Endothelial cell of umbilical vein (primary cell): ENCODE results near the gene LTBP2. TPM values are rescaled to one million over a fixed set of nuclear protein-coding genes. Genes with fewer than 3 reads are reported as not detected.

Experiments
- BruUV-seq: library from RNA; stranded (reverse); fragments of 400-500 nt; replicated peaks from 2 replicates; lab custom pipeline; 2021; lab: Mats Ljungman, UMichigan
- CTCF ChIA-PET: fragments of 300-600, 350-600 bp; sonication (Branson Sonifier 250); formaldehyde crosslinking; loops from one replicate; lab custom pipeline; 2021; ENCODE audit warnings: antibody characterized with exemption, inconsistent platforms; lab: Charles Lee
- POLR2A ChIA-PET: fragments of 300-600, 350-600 bp; sonication (Branson Sonifier 250); formaldehyde crosslinking; loops from one replicate; lab custom pipeline; 2021; ENCODE audit warnings: antibody characterized with exemption, inconsistent platforms; lab: Charles Lee
- DNase-seq: peaks from one replicate; pipeline ENCODE4 v3.0.0-alpha.2; 2011; ENCODE audit warnings: low read depth, low spot score
- FAIRE-seq: peaks from 2 replicates; lab custom pipeline; 2011; peaks lifted over from hg19 to GRCh38; lab: Jason Lieb, UNC
- H2AFZ ChIP-seq: 2 replicates; pipeline ENCODE4 v1.6.0; 2012; ENCODE audit warnings: low read depth, low read length, control low read depth, inconsistent platforms
- H3K27ac ChIP-seq: 2 replicates; pipeline ENCODE4 v1.5.1; 2011; ENCODE audit warnings: low read depth, mild to moderate bottlenecking, control low read depth, low read length, moderate library complexity; ENCODE audit not compliant: insufficient read depth
- H3K27me3 ChIP-seq, 2 experiments: 2 replicates each; pipeline versions ENCODE4 v1.6.0 to v1.6.1; 2011; ENCODE audit warnings: low read length in 2 of 2, mixed read lengths in 1 of 2; ENCODE audit not compliant: control insufficient read depth in 2 of 2, insufficient read depth in 2 of 2
- H3K36me3 ChIP-seq, 2 experiments: 2 replicates in 1 of 2; 3 replicates in 1 of 2; pipeline ENCODE4 v1.5.1; 2011; ENCODE audit warnings: low read length in 2 of 2, mild to moderate bottlenecking in 1 of 2, moderate library complexity in 1 of 2; ENCODE audit not compliant: control insufficient read depth in 2 of 2, insufficient read depth in 2 of 2; ENCODE audit errors: extremely low read depth in 1 of 2
- H3K4me1 ChIP-seq: 3 replicates; pipeline ENCODE4 v1.5.1; 2011; ENCODE audit warnings: mild to moderate bottlenecking, low read length; ENCODE audit not compliant: control insufficient read depth, insufficient read depth; ENCODE audit errors: extremely low read depth
- H3K4me2 ChIP-seq: 2 replicates; pipeline ENCODE4 v1.6.1; 2011; ENCODE audit warnings: low read length, control low read depth, mixed read lengths; ENCODE audit not compliant: insufficient read depth
- H3K4me3 ChIP-seq, 3 experiments: fragments of 200-600 bp in 1 of 3; sonication (generic), shearing (Covaris generic) in 1 of 3; replicated peaks in 1 of 3; 2 replicates each; pipeline ENCODE4 v1.5.1; 2011 to 2016; ENCODE audit warnings: control low read depth in 3 of 3, low read length in 3 of 3, mild to moderate bottlenecking in 2 of 3, inconsistent platforms in 1 of 3, low read depth in 1 of 3, moderate library complexity in 1 of 3; ENCODE audit not compliant: insufficient read depth in 1 of 3
- H3K79me2 ChIP-seq: 2 replicates; pipeline ENCODE4 v1.6.0; 2012; ENCODE audit warnings: low read length, inconsistent platforms; ENCODE audit not compliant: control insufficient read depth, insufficient read depth
- H3K9ac ChIP-seq: replicated peaks from 2 replicates; pipeline ENCODE3; 2011; ENCODE audit warnings: low read length, control low read depth; ENCODE audit not compliant: insufficient read depth; ENCODE audit errors: extremely low read depth
- H3K9me1 ChIP-seq: replicated peaks from 3 replicates; pipeline ENCODE4 v1.6.0; 2011; ENCODE audit warnings: mild to moderate bottlenecking, low read length; ENCODE audit not compliant: control insufficient read depth, insufficient read depth; ENCODE audit errors: extremely low read depth
- H3K9me3 ChIP-seq: replicated peaks from 2 replicates; pipeline ENCODE4 v1.5.1; 2012; ENCODE audit warnings: low read length, inconsistent platforms; ENCODE audit not compliant: control insufficient read depth, insufficient read depth
- H4K20me1 ChIP-seq: replicated peaks from 2 replicates; pipeline ENCODE3; 2011; ENCODE audit warnings: mild to moderate bottlenecking, low read length; ENCODE audit not compliant: control insufficient read depth, insufficient read depth; ENCODE audit errors: extremely low read depth
- CTCF ChIP-seq, 2 donors: IDR thresholded peaks; 1 replicate in 1 of 2; 2 replicates in 1 of 2; pipeline ENCODE4 v1.5.1; 2011; ENCODE audit warnings: low read length in 2 of 2, mild to moderate bottlenecking in 2 of 2, moderate library complexity in 2 of 2, control low read depth in 1 of 2, inconsistent platforms in 1 of 2, low read depth in 1 of 2; ENCODE audit not compliant: insufficient read depth in 1 of 2; ENCODE audit errors: extremely low read depth in 1 of 2
- EZH2 ChIP-seq: IDR thresholded peaks from 2 replicates; pipeline ENCODE4 v1.6.1; 2012; ENCODE audit warnings: borderline replicate concordance, low read depth, mild to moderate bottlenecking, moderate library complexity, low read length, inconsistent platforms; ENCODE audit not compliant: severe bottlenecking
- FOS ChIP-seq: IDR thresholded peaks from 2 replicates; pipeline ENCODE4 v1.6.1; 2011; ENCODE audit warnings: mild to moderate bottlenecking, low read length, moderate library complexity, borderline replicate concordance; ENCODE audit not compliant: insufficient read depth
- GATA2 ChIP-seq: IDR thresholded peaks from 2 replicates; pipeline ENCODE4 v1.7.0; 2011; ENCODE audit warnings: low read depth, mild to moderate bottlenecking, moderate library complexity, mixed read lengths, low read length; ENCODE audit not compliant: insufficient read length, insufficient read depth
- JUN ChIP-seq: IDR thresholded peaks from 2 replicates; pipeline ENCODE4 v1.6.1; 2011; ENCODE audit warnings: borderline replicate concordance, low read depth; ENCODE audit not compliant: insufficient read length, insufficient read depth
- MAX ChIP-seq: IDR thresholded peaks from 2 replicates; pipeline ENCODE4 v1.6.1; 2011; ENCODE audit not compliant: insufficient read depth, insufficient read length
- MYC ChIP-seq: IDR thresholded peaks from one replicate; pipeline ENCODE4 v1.6.1; 2011; ENCODE audit warnings: mild to moderate bottlenecking, low read depth, low read length
- POLR2A ChIP-seq: IDR thresholded peaks from 2 replicates; pipeline ENCODE4 v1.6.1; 2012; ENCODE audit warnings: low read depth, mild to moderate bottlenecking, control low read depth, low read length
- POLR2AphosphoS5 ChIP-seq: IDR thresholded peaks from 2 replicates; pipeline ENCODE4 v1.6.1; 2012; ENCODE audit warnings: low read depth, mild to moderate bottlenecking, control low read depth, low read length, moderate library complexity; ENCODE audit not compliant: insufficient read depth
- dilution Hi-C: fragments of 300-500 bp; cut with MboI; formaldehyde crosslinking; loops from one replicate; pipeline ENCODE4 v1.15.0; 2019; ENCODE audit warnings: low sequenced_read_pairs; ENCODE audit not compliant: extremely low pct_ligation_motif_present
- intact Hi-C: fragments of 100-400 bp; cut with micrococcal nuclease; formaldehyde crosslinking; loops from one replicate; pipeline ENCODE4 v1.10.0; 2022
- polyA plus RNA-seq, 4 experiments: library from polyadenylated mRNA; depleted of rRNA in 3 of 4; stranded (reverse) in 3 of 4; unstranded in 1 of 4; fragments of >200 nt; gene quantifications; 2 replicates each; pipeline versions ENCODE4 v1.2.1 to v1.2.3, GENCODE V29; 2011 to 2012; ENCODE audit warnings: missing spikeins in 1 of 4
- total RNA-seq: library from RNA; stranded (reverse); gene quantifications from 2 replicates; pipeline ENCODE4 v1.2.3, GENCODE V29; 2021

LTBP2 gene
- total and polyA plus RNA-seq, 2 donors (not counting 3 experiments of a cell fraction or from before 2014, with no cell fraction given): 209 to 268 TPM

GRCh38 chr14:74519316-74520074, 92.5 kb downstream of the LTBP2 start:
- TF ChIP-seq POLR2A (no peak), MYC (no peak), FOS (no peak), GATA2 (no peak), CTCF (IDR thresholded peaks at IDR 0.05; ENCODE audit: extremely low read depth in 1 of 2, insufficient read depth in 1 of 2, low read depth in 1 of 2, low read length in 2 of 2) (no peak)
- CTCF ChIA-PET: no interaction called here
- no peaks in the 10 kb centered on the region for H3K9me3 ChIP-seq

GRCh38 chr14:74518221-74518620, 93.8 kb downstream of the LTBP2 start:
- H3K4me1 ChIP-seq: no peaks in the 10 kb centered on the region
- H3K36me3 ChIP-seq: peaks cover 24 to 50% of the 10 kb centered on the region in 2 experiments
- H3K79me2 ChIP-seq: no peaks in the 10 kb centered on the region
- ChIA-PET POLR2A (no interaction called here), CTCF (interaction anchor here (0.7 kb wide), 1 partner anchor 9 kb away, joined by 3 read pairs; no protein-coding TSS in a partner anchor)
- no peaks in the 10 kb centered on the region for H3K9me1 ChIP-seq
- FAIRE-seq (no peak), DNase-seq (no peak)
- H3K9me3 ChIP-seq: no peaks in the 10 kb centered on the region
- no TSS peak for BruUV-seq
- intact Hi-C loops: no loop called here
- no peak overlapping the region for H3K4me3 ChIP-seq
- H3K27ac ChIP-seq: no peak overlapping the region
- TF ChIP-seq MYC (no peak), GATA2 (no peak), POLR2A (no peak), JUN (no peak), MAX (no peak), EZH2 (no peak), FOS (no peak), POLR2AphosphoS5 (no peak), CTCF (IDR thresholded peaks at IDR 0.05; ENCODE audit: extremely low read depth in 1 of 2, insufficient read depth in 1 of 2, low read depth in 1 of 2, low read length in 2 of 2) (no peak)
- no peak overlapping the region for H3K9ac ChIP-seq
- H3K27me3 ChIP-seq: no peaks in the 10 kb centered on the region
- H3K4me2 ChIP-seq: no peak overlapping the region
- dilution Hi-C loops: no loop called here
- no peak overlapping the region for H2AFZ ChIP-seq
- H4K20me1 ChIP-seq: no peaks in the 10 kb centered on the region

More at GRCh38 chr14:74519316-74520074, 92.5 kb downstream of the LTBP2 start:
- H3K9me1 ChIP-seq: no peaks in the 10 kb centered on the region
- H3K4me3 ChIP-seq: no peak overlapping the region
- no peak overlapping the region for H3K27ac ChIP-seq
- no peak overlapping the region for H3K4me2 ChIP-seq
- peaks cover 22 to 42% of the 10 kb centered on the region in 2 experiments for H3K36me3 ChIP-seq
- POLR2A ChIA-PET: no interaction called here
- FAIRE-seq (no peak), DNase-seq (no peak)
- no peaks in the 10 kb centered on the region for H3K27me3 ChIP-seq
- H3K4me1 ChIP-seq: no peaks in the 10 kb centered on the region
- H3K9ac ChIP-seq: no peak overlapping the region
- no TSS peak for BruUV-seq
- no peaks in the 10 kb centered on the region for H3K79me2 ChIP-seq
- intact Hi-C loops: no loop called here
- H4K20me1 ChIP-seq: no peaks in the 10 kb centered on the region
- dilution Hi-C loops: no loop called here
- no peak overlapping the region for H2AFZ ChIP-seq
